Measurements from ENCODE around the gene PLEKHG3.

GRCh38 chr14:64729386-64730060 lies 25.3 kb downstream of the PLEKHG3 start:
- TF ChIP-seq, protein P1, sequence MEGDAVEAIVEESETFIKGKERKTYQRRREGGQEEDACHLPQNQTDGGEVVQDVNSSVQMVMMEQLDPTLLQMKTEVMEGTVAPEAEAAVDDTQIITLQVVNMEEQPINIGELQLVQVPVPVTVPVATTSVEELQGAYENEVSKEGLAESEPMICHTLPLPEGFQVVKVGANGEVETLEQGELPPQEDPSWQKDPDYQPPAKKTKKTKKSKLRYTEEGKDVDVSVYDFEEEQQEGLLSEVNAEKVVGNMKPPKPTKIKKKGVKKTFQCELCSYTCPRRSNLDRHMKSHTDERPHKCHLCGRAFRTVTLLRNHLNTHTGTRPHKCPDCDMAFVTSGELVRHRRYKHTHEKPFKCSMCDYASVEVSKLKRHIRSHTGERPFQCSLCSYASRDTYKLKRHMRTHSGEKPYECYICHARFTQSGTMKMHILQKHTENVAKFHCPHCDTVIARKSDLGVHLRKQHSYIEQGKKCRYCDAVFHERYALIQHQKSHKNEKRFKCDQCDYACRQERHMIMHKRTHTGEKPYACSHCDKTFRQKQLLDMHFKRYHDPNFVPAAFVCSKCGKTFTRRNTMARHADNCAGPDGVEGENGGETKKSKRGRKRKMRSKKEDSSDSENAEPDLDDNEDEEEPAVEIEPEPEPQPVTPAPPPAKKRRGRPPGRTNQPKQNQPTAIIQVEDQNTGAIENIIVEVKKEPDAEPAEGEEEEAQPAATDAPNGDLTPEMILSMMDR (conservative IDR thresholded peaks at IDR 0.05; ENCODE audit: low read depth in 2 of 2), result no peak
- TF ChIP-seq CREB1 (CRISPR knock-in tag; IDR thresholded peaks at IDR 0.05; ENCODE audit: low read depth) (no peak), STAT1 (IDR thresholded peaks at IDR 0.05; ENCODE audit: unreplicated experiment) (no peak), POLR2AphosphoS5 (IDR thresholded peaks at IDR 0.05; ENCODE audit: low read depth) (no peak), EZH2 (IDR thresholded peaks at IDR 0.05; ENCODE audit: low read depth, unreplicated experiment) (no peak), JUNB (IDR thresholded peaks at IDR 0.05; ENCODE audit: unreplicated experiment) (no peak), EZH2phosphoT487 (IDR thresholded peaks at IDR 0.05; ENCODE audit: unreplicated experiment) (no peak), ZNF331 (CRISPR knock-in tag; IDR thresholded peaks at IDR 0.05; ENCODE audit: low read depth) (no peak), ZNF114 (CRISPR knock-in tag; IDR thresholded peaks at IDR 0.05) (no peak), NANOG (IDR thresholded peaks at IDR 0.05; ENCODE audit: borderline replicate concordance) (no peak)
- TF ChIP-seq, protein P2, sequence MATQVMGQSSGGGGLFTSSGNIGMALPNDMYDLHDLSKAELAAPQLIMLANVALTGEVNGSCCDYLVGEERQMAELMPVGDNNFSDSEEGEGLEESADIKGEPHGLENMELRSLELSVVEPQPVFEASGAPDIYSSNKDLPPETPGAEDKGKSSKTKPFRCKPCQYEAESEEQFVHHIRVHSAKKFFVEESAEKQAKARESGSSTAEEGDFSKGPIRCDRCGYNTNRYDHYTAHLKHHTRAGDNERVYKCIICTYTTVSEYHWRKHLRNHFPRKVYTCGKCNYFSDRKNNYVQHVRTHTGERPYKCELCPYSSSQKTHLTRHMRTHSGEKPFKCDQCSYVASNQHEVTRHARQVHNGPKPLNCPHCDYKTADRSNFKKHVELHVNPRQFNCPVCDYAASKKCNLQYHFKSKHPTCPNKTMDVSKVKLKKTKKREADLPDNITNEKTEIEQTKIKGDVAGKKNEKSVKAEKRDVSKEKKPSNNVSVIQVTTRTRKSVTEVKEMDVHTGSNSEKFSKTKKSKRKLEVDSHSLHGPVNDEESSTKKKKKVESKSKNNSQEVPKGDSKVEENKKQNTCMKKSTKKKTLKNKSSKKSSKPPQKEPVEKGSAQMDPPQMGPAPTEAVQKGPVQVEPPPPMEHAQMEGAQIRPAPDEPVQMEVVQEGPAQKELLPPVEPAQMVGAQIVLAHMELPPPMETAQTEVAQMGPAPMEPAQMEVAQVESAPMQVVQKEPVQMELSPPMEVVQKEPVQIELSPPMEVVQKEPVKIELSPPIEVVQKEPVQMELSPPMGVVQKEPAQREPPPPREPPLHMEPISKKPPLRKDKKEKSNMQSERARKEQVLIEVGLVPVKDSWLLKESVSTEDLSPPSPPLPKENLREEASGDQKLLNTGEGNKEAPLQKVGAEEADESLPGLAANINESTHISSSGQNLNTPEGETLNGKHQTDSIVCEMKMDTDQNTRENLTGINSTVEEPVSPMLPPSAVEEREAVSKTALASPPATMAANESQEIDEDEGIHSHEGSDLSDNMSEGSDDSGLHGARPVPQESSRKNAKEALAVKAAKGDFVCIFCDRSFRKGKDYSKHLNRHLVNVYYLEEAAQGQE (IDR thresholded peaks at IDR 0.05; ENCODE audit: unreplicated experiment), result no peak
